ENCODE data around the gene HNRNPA2B1.
"Not testable (repeated sequence)": the region's sequence is repeated elsewhere in the genome, so short reads cannot be mapped to it uniquely, and the experiment has no call there.

HNRNPA2B1 gene

DNA sequence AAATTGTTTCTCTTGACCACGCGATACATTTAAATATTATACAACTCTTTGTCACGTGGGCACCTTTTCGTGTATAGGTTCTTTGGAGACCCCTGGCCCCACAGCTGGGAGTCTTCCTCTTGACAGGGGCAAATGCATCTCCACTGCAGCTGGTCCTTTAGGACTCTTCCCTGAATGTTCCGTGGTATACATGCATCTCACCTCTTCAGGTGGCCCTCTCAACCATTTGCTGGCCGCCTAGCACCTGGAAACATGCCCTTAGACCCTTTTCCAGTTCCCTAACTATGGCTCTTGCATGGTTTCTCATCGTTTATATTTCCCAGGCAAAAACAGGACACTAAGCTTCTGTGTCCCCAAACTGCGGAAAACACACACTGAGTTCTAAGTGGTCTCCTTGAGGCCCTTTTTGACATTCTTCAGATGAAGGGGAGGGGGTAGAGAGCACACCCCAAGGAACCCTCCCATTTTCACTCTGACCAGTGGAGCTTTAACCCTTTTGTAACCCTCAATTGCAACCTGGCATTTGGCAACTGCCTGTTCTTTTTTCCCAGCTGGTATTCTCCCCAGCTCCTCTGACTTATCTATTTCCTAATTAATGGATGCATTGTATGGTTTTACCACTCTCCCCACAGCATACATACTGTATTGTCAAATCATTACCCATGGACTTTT is 20.6 kb downstream of the HNRNPA2B1 start:
- no peak overlapping the region for H3K4me3 ChIP-seq (ENCODE audit: low read depth, low read length)
- no peaks in the 10 kb centered on the region for H3K36me3 ChIP-seq (replicated peaks)
- DNase-seq: no peak
- no peak overlapping the region for H3K27ac ChIP-seq
- in situ Hi-C loops (cut with HindIII; ENCODE audit: low pct_ligation_motif_present, low sequenced_read_pairs): no loop called here
- H3K27me3 ChIP-seq (replicated peaks): no peaks in the 10 kb centered on the region
- TF ChIP-seq CTCF (IDR thresholded peaks at IDR 0.05; ENCODE audit: low read depth, low read length, missing control alignments): no peak

DNA sequence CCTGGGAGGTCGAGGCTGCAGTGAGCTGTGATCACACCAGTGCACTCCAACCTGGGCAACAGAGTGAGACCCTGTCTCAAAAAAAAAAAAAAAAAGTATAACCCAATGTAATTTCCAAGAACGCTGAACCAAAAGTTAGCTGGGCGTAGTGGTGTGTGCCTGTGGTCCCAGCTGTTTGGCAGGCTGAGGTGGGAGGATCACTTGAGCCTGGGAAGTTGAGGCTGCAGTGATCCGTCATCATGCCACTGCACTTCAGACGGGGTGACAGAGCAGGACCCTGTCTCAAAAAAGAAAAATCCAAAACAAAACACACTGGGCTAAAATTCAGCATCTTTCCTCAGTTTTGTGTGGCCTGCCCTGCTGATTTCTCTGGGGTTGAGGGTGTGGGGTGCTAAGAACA is 21.1 kb downstream of the HNRNPA2B1 start:
- Histone ChIP-seq H3K4me3 (ENCODE audit: low read depth, low read length) (no peak overlapping the region), H3K27me3 (replicated peaks) (no peaks in the 10 kb centered on the region), H3K27ac (no peak overlapping the region), H3K36me3 (replicated peaks) (no peaks in the 10 kb centered on the region)
- no peak for TF ChIP-seq CTCF (IDR thresholded peaks at IDR 0.05; ENCODE audit: low read depth, low read length, missing control alignments)
- in situ Hi-C loops (cut with HindIII; ENCODE audit: low pct_ligation_motif_present, low sequenced_read_pairs): no loop called here
- DNase-seq: no peak

DNA sequence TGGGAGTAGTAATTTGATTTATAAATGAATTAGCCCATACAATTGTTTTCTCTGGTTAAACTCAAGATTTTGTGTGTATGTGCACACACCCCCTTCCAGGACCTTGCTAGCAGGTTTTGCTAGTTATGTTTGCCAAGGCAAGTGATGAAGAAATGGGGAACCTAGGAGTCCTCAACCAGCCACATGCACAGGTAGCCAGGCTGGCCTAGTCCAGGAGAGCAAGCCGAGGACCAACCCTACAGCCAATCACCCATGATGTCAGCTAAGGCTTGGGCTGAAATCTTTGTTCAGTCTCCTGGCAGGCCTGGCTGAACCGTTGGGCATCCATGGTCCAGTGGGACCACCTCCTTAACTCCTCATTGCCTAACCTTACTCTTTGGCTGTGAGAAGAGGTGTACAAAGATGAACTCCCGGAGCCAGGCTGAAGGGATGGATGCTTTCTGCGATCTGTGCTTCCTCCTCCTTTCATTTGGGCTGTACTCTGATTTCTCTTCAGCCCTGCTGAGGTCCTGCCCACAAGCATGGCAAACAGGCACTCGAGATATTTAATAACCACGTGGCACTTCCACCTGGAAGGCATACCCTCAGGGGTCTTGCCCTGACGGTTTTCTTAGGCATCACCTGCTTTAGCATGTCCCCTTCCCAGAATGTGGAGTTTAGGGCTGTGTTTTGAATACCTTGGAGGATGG is 22.1 kb downstream of the HNRNPA2B1 start:
- Histone ChIP-seq H3K36me3 (replicated peaks) (no peaks in the 10 kb centered on the region), H3K27ac (no peak overlapping the region), H3K27me3 (replicated peaks) (no peaks in the 10 kb centered on the region), H3K4me3 (ENCODE audit: low read depth, low read length) (no peak overlapping the region)
- in situ Hi-C loops (cut with HindIII; ENCODE audit: low pct_ligation_motif_present, low sequenced_read_pairs): no loop called here
- TF ChIP-seq CTCF (IDR thresholded peaks at IDR 0.05; ENCODE audit: low read depth, low read length, missing control alignments): no peak
- DNase-seq: no peak

GRCh38 chr7:26177269-26177668 is 23.3 kb downstream of the HNRNPA2B1 start:
- H3K4me3 ChIP-seq (ENCODE audit: low read depth, low read length); H3K36me3 ChIP-seq (replicated peaks); H3K27ac ChIP-seq; DNase-seq; in situ Hi-C loops (cut with HindIII; ENCODE audit: low pct_ligation_motif_present, low sequenced_read_pairs); H3K27me3 ChIP-seq (replicated peaks): not testable (repeated sequence)

DNA sequence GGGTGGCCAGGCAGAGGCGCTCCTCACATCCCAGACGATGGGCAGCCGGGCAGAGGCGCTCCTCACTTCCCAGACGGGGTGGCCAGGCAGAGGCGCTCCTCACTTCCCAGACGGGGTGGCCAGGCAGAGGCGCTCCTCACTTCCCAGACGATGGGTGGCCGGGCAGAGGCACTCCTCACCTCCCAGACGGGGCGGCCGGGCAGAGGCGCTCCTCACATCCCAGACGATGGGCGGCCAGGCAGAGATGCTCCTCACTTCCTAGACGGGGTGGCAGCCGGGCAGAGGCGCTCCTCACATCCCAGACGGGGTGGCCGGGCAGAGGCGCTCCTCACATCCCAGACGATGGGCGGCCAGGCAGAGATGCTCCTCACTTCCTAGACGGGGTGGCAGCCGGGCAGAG is 23.9 kb downstream of the HNRNPA2B1 start:
- H3K27ac ChIP-seq; H3K36me3 ChIP-seq (replicated peaks); DNase-seq; H3K4me3 ChIP-seq (ENCODE audit: low read depth, low read length); in situ Hi-C loops (cut with HindIII; ENCODE audit: low pct_ligation_motif_present, low sequenced_read_pairs); H3K27me3 ChIP-seq (replicated peaks): not testable (repeated sequence)

DNA sequence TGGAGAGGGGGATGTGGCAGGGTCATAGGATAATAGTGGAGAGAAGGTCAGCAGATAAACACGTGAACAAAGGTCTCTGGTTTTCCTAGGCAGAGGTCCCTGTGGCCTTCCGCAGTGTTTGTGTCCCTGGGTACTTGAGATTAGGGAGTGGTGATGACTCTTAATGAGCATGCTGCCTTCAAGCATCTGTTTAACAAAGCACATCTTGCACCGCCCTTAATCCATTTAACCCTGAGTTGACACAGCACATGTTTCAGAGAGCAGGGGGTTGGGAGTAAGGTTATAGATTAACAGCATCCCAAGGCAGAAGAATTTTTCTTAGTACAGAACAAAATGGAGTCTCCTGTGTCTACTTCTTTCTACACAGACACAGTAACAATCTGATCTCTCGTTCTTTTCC is 24.6 kb downstream of the HNRNPA2B1 start:
- DNase-seq; in situ Hi-C loops (cut with HindIII; ENCODE audit: low pct_ligation_motif_present, low sequenced_read_pairs); H3K4me3 ChIP-seq (ENCODE audit: low read depth, low read length); H3K36me3 ChIP-seq (replicated peaks); H3K27ac ChIP-seq; H3K27me3 ChIP-seq (replicated peaks): not testable (repeated sequence)

DNA sequence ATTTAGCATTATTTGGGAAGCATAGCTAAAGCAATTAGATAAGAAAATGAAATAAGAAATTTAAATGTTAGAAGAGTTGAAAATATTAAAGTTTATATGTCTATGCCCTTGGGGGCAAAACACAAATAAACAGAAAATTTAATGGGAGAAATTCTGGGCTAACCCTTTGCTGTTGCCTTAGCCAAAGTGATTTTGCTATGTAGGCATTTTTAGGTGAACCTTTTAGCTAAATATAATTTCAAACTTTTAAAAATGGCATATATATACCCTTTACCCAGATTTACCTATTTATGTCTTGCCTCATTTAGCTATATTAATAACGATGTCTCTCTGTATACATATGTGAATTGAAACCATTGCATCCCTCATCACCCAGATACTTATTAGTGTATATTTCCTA is 28.5 kb downstream of the HNRNPA2B1 start:
- Histone ChIP-seq H3K27me3 (replicated peaks) (no peaks in the 10 kb centered on the region), H3K27ac (no peak overlapping the region), H3K36me3 (replicated peaks) (no peaks in the 10 kb centered on the region), H3K4me3 (ENCODE audit: low read depth, low read length) (no peak overlapping the region)
- in situ Hi-C loops (cut with HindIII; ENCODE audit: low pct_ligation_motif_present, low sequenced_read_pairs): no loop called here
- DNase-seq: no peak
- no peak for TF ChIP-seq CTCF (IDR thresholded peaks at IDR 0.05; ENCODE audit: low read depth, low read length, missing control alignments)
